Measurements from ENCODE around the gene GSN. TPM values are rescaled to one million over a fixed set of nuclear protein-coding genes. Genes with fewer than 3 reads are reported as not detected.

GSN gene
- total and polyA plus RNA-seq, 2 of the 8 experiments (the other 6 are each of a cell fraction or from before 2014, with no cell fraction given): 52.3 to 94.5 TPM

DNA sequence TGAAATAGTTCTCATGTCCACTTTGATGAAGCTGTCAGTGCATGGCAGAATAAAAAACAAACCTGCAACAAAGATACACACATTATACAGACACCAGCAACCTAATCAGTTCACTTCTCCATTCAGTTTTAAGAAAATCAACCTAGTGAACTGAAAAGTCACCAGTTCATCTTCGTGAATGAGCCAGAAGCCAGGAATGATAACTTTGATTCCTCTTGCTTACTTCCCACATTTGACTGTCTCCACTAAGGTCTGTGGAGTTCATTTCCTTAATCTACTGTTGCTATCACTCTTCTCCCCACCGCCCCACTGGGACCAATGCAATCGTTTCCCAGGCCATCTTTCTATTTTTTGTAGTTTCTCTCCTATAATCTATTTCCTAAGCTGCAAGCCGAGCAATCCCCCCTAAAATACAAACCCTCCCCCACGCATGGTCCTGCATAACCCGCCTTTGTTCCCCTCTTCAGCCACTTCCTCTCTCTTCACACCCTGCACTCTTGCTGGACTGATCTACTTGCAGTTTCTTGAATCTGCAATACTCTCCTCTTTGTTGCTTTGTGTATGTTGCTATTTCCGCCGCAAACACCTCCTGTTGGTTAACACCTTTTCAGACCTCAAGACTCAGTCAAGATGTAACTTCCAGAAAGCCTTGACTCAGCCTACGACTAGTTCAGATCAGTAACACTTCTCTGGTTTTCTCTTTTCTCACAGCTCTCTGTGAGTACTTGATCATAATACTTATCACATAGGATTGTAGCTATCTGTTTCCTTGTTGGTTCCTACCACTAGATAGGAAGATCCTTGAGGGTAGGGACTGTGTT is 85.5 kb downstream of the GSN start:
- no peak for FAIRE-seq
- TF ChIP-seq SAP30 (IDR thresholded peaks at IDR 0.05; ENCODE audit: insufficient read depth, insufficient replicate concordance, low read length): no peak
- no peak for TF ChIP-seq SIN3A (conservative IDR thresholded peaks at IDR 0.05 in 1 of 2, IDR thresholded peaks at IDR 0.05 in 1 of 2; ENCODE audit: low read depth in 1 of 2, low read length in 2 of 2)
- TF ChIP-seq SP4 (IDR thresholded peaks at IDR 0.05; ENCODE audit: low read length): no peak
- no peak for TF ChIP-seq CREB1 (IDR thresholded peaks at IDR 0.05)
- no peak for TF ChIP-seq TAF7 (optimal IDR thresholded peaks at IDR 0.05; ENCODE audit: borderline replicate concordance, low read depth, low read length)
- TF ChIP-seq MAFK (IDR thresholded peaks at IDR 0.05; ENCODE audit: low read depth, low read length): no peak
- no peak for TF ChIP-seq POU5F1 (IDR thresholded peaks at IDR 0.05; ENCODE audit: low read depth, low read length)
- no peak for TF ChIP-seq EP300 (IDR thresholded peaks at IDR 0.05; ENCODE audit: borderline replicate concordance in 1 of 2, low read depth in 2 of 2, low read length in 2 of 2)
- TF ChIP-seq, protein P1, sequence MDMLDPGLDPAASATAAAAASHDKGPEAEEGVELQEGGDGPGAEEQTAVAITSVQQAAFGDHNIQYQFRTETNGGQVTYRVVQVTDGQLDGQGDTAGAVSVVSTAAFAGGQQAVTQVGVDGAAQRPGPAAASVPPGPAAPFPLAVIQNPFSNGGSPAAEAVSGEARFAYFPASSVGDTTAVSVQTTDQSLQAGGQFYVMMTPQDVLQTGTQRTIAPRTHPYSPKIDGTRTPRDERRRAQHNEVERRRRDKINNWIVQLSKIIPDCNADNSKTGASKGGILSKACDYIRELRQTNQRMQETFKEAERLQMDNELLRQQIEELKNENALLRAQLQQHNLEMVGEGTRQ (IDR thresholded peaks at IDR 0.05; ENCODE audit: low read length): no peak
- TF ChIP-seq SP1 (IDR thresholded peaks at IDR 0.05; ENCODE audit: low read depth, low read length): no peak
- DNase-seq (ENCODE audit: low read depth in 1 of 2, low spot score in 2 of 2): no peak

More for the DNA sequence above, 85.5 kb downstream of the GSN start:
- Histone ChIP-seq H3K36me3 (ENCODE audit: control insufficient read depth in 2 of 4, insufficient read depth in 4 of 4, low read length in 3 of 4) (peaks cover 0 to 36% (median 2%) of the 10 kb centered on the region in 4 experiments; a peak in 3 of 8 replicates), H3K14ac (ENCODE audit: insufficient read length) (no peak overlapping the region), H2BK15ac (ENCODE audit: low read length) (no peak overlapping the region), H4K20me1 (replicated peaks in 1 of 2; ENCODE audit: control insufficient read depth in 1 of 2, insufficient read depth in 2 of 2, low read length in 2 of 2) (no peaks in the 10 kb centered on the region), H2BK12ac (ENCODE audit: low read depth, low read length) (no peak overlapping the region), H3K79me2 (ENCODE audit: control insufficient read depth in 1 of 2, insufficient read depth in 2 of 2, low read length in 2 of 2) (no peaks in the 10 kb centered on the region), H2AFZ (ENCODE audit: low read length) (no peak overlapping the region), H3K79me1 (ENCODE audit: low read depth, low read length) (no peaks in the 10 kb centered on the region), H4K91ac (replicated peaks; ENCODE audit: insufficient read length, low read length) (no peak overlapping the region), H3K27me3 (replicated peaks in 1 of 4; ENCODE audit: control insufficient read depth in 3 of 4, extremely low read depth in 1 of 4, insufficient read depth in 3 of 4, low read length in 3 of 4) (no peaks in the 10 kb centered on the region), H2BK5ac (ENCODE audit: low read depth, low read length) (no peak overlapping the region), H2AK5ac (ENCODE audit: low read depth, low read length) (no peak overlapping the region), H3K4me1 (replicated peaks in 1 of 4; ENCODE audit: control insufficient read depth in 3 of 4, insufficient read depth in 4 of 4, low read length in 3 of 4) (peaks cover 0 to 5% (median 0%) of the 10 kb centered on the region in 4 experiments; a peak in 1 of 7 replicates), H4K8ac (ENCODE audit: extremely low read depth, insufficient read depth, low read length) (no peak overlapping the region), H3K18ac (ENCODE audit: extremely low read depth, low read length) (no peak overlapping the region), H3K27ac (ENCODE audit: low read depth, low read length) (no peak overlapping the region), H3K4me2 (ENCODE audit: insufficient read depth in 1 of 2, low read depth in 2 of 2, low read length in 2 of 2) (no peak overlapping the region), H3K23me2 (ENCODE audit: low read depth, low read length) (no peaks in the 10 kb centered on the region; the same call in 1 of the 2 replicates), H3K4me3 (ENCODE audit: extremely low read depth in 1 of 4, insufficient read depth in 2 of 4, low read depth in 3 of 4, low read length in 4 of 4) (no peak overlapping the region), H3K9me3 (ENCODE audit: insufficient read depth in 2 of 2, low read depth in 1 of 2, low read length in 1 of 2) (no peaks in the 10 kb centered on the region), H2BK20ac (ENCODE audit: low read length) (no peak overlapping the region), H4K5ac (ENCODE audit: insufficient read length, low read depth, low read length) (no peak overlapping the region), H2BK120ac (replicated peaks; ENCODE audit: low read depth, low read length) (no peak overlapping the region), H3K56ac (replicated peaks; ENCODE audit: insufficient read length, low read depth, low read length) (no peak overlapping the region), H3K4ac (replicated peaks; ENCODE audit: insufficient read length, low read depth, low read length) (no peak overlapping the region), H3K23ac (ENCODE audit: insufficient read length) (no peak overlapping the region), H3K9ac (replicated peaks in 1 of 4; ENCODE audit: extremely low read depth in 1 of 4, low read depth in 3 of 4, low read length in 3 of 4) (no peak overlapping the region)
- 82% methylated on average over 9 of the region's 9 CpGs; no CpG with 5 or more reads in 1 of the 2 experiments for WGBS, 2 experiments (ENCODE audit: extremely low coverage in 1 of 2, insufficient coverage in 1 of 2, insufficient read length in 1 of 2, insufficient replicate concordance in 2 of 2, low coverage in 1 of 2, low lambda C conversion rate in 2 of 2, missing lambda C conversion rate in 1 of 2)
- ChIA-PET POLR2A (ENCODE audit: partially characterized antibody) (interaction anchor here (1.0 kb wide), 1 partner anchor 32 kb away, joined by 3 read pairs; no protein-coding TSS in a partner anchor), CTCF (ENCODE audit: partially characterized antibody) (interaction anchor here (0.7 to 2.5 kb wide), 9 partner anchors 13 to 623 kb away, joined by 3 to 8 read pairs (median 4); no protein-coding TSS in a partner anchor)

Data from H1 (cell line).